GM21360 (cell line): ENCODE measurements around the gene FBXO31.
A peak's percentile ranks its signal among the peaks of the same experiment; 100 is the strongest.

Source experiments
- ATAC-seq: cut with Tn5 transposase; IDR thresholded peaks from one replicate; pipeline ENCODE4 v1.9.1; 2021; ENCODE audit warnings: mild to moderate bottlenecking, moderate library complexity; ENCODE audit not compliant: unreplicated experiment

Gene FBXO31

DNA sequence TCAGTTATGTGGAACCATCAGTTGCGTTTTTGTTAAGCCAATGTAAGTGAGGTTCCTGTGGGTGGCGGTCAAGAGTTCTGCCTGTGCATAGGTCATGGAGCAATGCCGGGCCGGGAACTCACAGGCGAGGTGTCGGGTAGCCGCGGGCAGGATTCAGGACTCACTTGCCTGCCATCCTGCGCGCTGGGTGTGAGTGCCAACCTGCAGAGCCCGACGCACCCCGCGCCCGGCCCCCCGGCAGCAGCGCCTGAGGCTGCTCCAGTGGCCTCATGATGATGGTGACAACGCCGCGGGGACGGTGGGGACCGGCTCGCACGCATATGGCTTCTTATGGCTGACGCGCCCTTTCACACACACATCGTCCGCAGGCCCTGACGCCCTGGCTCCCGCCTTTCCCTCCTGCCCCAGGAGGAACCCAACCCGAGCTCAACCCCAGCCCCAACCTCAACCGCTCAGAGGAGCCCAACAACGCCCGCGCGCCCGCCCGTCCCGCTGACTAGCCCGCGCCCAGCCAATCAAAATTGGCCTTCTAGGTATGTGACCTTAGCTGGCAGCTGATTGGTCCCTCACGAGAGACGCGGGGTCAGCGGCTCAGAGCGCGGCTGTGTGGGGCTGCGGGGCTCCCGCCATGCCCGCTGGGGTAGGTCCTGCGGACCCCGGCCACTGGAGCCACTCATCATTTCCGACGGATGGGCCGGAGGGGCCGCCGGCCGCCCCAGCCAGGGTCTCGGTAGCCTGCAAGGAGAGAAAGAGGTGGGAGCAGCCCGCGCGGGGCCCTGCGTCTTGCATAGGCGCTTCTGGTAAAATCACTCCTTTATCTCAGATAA lies 66.4 kb downstream of the FBXO31 start, which contains the start of gene C16orf95:
C16orf95 (minus strand) TSS at position 470 of the 827 bp plus-strand sequence; CDS start at position 320, 150 bp downstream.
- ATAC-seq, result peak; percentile 89

DNA sequence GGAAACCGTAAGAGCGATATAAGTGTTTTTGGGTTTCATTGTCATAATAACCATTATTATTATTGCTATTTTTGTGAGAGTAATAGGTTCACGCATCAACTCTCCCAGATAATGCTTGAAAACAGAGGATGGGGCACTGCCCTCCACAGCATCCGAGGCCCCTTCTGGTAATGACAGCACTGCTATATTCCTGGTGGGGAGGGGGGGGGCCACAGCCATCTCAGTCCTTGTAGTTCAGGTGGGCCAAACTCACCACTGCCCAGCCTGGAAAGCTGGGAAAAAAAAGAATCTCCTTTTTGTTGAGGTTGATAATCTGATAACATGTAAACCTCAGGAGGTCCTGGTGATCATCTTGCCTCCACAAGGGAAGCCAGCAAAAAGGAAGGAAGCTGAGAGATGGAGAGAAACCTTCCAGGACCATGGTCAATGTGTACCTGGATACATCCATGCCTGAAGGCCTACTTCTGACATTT lies 67.1 kb downstream of the FBXO31 start:
- ATAC-seq, result no peak

DNA sequence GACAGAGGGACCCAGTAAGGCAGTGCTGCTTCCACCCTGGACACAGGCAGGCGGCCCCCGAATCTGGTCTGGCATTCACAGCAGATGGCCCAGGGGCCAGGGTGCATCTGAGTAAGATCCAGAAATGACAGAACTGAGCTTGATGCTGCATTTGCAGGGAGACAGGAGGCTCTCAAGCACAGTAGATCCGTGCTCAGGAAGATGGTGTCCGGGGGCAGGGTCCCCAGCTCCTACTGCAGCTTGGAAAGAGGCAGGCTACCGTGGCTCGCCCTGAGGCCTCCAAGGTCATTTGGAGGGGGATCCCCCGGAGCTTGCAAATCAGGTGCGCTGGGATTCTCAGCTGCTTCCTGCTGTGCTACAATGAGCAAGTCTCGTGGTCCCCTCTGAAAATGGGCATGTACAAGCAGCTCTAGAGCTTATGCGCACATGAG lies 68.6 kb downstream of the FBXO31 start:
- no peak for ATAC-seq

DNA sequence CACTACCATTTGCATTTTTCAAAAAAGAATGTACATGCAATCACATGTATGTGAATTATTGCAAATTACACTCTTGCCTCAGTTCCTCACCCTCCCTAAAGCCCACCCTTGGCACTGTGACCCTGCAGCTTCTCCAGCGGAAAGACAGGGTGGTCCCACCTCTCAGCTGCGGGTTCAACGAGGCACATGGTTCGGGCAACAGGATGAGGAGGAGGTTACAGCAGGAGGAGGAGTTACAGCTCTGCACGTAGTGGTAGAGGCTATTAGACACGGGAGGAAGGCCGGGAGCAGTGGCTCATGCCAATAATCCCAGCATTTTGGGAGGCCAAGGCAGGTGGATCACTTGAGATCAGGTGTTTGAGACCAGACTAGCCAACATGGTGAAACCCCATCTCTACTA lies 71.6 kb downstream of the FBXO31 start:
- ATAC-seq, result no peak

DNA sequence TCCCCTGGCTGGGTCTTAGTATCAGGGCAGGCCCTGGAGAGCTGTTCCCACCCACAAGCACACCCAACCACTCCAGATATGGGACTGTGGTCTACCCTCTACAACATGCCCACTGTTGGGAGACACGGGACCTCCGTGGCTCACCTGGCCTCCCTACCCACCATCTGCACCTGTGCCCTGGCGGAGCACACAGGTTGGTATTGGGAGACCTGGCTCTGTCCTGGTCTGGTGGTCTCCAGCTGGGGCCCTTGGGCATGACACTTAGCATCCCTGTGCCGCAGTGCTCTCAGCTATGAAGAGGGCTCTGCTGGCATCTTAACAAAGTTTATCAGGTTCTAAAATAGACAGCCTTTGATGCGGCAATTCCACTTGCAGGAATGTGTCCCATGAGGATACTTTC lies 72.2 kb downstream of the FBXO31 start:
- ATAC-seq, result no peak

DNA sequence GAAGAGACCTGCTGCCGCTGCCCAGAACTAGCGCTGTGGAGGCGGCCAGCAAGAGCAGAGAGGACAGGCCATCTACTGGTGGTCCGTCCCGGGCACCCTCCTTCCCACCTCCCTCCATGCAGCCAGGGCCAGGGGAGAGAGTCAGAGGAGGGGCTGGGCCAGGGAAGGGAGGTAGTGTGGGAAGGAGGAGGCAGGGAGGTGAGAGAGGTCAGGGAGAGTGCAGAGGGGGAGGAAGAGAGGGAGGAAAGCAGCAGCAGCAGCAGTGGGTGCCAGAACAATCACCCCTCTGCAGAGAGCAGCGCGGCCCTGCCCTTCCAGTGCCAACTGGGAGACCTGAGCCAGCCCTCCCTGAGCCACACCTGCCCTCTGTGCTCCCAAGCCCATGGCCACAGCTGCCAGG lies 73.0 kb downstream of the FBXO31 start:
- ATAC-seq, result no peak

DNA sequence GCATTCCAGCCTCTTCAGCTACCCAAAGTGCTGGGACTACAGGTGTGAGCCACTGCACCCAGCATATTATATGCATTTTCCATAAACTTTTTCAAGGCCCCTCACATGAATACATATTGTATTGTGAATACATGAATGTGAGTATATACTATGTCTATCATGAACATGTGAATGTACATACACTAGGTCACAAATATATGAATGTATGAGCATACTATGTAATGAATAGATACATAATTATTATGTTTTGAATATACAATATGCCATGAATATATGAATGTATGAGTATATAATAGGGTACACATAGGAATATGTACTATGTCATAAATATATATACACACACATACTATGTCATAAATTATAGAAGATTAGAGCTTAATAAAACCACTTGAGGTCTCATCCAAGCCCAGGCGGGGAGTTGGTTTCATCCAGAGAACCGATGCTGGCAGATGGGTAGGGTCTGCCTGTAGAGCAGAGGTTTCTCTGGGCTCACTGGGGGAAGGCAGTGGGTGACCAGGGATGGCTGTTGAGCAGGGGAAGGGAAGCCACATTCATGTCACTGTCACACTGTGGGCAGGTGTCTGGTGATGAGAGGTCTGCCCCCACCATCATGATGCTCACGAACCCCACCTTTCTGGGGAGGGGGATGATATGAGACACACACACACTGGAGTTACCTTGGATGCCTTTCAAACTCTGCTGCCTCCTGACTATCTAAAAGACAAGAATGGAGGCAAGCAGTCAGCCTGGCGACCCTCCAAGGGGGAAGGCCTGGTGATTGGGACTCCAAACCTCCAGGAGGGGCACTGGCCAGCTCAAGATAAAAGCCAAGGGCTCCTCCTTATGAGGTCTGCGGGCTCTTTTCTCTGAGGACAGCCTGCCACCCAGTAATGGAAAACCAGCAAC lies 73.7 kb downstream of the FBXO31 start:
- ATAC-seq, result no peak

DNA sequence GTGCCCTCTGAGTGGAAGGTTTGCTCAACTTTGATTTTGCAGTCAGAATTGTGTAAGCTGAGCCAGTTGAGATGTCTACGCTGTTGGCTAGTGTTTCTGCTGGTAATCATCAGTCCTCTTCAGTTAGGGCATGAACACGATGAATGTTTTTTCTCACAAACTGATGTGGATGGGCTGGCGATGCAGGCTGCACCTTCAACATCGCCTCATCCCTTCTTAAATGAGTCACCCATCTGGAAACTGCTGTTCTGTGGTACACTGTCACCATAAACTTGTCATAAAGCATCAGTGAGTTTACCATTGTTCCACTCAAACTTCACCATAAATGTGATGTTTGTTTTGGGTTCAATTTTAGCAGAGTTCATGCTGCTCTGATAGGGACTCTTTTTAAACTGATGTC lies 74.8 kb downstream of the FBXO31 start:
- no peak for ATAC-seq

DNA sequence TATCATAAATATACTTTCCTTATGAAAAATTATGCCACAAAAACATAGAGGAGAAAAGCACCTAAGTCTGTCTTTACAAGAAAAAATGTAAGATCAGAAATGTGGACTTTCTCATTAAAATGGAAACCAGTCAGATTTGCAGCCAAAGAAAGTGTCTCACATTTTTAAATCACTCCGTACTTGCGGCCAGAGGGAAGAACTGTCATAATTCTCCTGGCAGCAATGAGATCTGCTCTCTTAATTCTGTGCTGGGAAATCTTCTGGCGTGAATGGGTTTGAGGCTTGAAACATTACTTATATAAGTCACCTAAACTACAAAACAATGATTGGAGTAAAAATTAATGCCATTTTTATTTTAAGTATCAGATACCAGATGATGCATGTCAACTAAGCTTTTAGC lies 77.1 kb downstream of the FBXO31 start:
- ATAC-seq, result no peak

DNA sequence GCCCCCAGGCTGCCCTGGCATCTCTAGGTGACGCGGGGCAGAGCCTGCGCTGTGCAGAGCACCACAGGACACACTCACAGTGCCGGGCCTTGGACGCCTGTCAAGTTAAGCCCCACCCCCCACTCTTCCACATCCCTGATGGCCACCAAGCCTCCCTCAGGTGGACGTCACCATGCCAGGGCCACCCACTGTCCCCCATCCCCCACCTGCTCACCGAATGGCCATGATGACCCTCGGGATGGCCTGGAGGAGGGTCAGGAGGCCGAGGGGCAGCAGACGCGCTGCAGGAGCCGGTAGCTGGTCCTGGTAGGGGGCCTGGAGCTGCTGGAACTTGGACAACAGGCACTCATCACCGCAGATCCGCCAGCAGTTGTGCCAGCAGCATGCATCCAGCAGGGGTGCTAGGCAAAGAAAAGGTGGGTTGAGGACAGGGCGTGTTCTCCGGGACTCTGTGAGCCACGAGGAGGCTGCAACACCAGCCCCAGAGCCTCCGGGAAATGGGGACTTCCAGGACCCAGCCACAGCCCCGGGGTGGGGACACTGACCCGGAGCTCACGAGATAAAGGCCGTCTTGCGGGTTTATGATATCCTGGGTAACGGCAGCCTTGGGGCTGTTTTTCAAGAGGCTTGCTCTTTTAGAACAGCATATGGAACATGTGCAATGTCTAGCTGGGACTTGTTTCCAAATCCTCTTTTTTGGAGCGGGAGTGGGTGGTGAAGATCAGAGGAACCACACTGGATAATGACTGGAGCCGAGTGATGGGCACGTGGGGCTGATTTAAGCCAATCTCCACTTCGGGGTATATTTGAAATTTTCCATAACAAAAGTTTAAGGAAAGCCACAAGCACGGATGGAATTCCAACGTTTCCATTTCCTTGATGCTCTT lies 77.8 kb downstream of the FBXO31 start:
- ATAC-seq, result no peak

DNA sequence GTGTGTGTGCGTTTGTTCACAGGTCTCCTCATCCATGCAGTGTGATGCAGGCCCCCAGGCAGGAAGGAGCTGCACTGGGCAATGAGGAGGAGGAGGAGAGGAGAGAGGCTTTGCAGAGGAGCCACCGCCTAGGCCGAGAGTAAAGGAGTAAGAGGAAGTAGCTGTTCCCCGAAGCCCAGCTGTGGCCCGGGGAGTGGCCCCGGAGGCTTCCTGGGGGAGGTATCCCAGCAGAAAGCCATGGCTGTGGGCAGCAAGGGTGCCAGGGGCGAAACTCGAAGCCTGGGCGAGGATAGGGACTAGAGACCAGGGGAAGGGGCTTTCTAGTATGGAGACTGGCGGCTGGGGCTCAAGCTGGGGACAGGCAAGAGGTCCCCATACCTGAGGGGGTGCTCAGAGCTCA lies 78.6 kb downstream of the FBXO31 start:
- no peak for ATAC-seq

DNA sequence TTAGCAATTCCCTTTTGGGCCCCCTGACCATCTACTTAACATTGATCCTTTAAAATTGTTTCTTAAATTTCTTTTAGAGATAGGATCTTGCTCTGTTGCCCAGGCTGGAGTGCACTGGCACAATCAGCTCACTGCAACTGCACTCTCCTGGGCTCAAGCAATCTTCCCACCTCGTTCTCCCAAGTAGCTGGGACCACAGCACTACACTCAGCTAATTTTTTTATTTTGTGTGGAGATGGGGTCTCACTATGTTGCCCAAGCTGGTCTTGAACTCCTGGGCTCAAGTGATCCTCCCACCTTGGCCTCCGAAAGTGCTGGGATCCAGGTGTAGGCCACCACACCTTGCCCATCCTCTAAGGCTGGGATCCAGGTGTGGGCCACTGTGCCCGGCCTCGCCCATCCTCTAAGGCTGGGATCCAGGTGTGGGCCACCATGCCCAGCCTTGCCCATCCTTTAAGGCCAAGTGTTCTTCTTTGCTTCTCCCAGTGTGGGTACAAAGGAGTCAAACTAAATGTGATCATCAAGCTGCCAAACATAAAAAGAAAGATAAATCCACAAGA lies 79.5 kb downstream of the FBXO31 start:
- no peak for ATAC-seq

DNA sequence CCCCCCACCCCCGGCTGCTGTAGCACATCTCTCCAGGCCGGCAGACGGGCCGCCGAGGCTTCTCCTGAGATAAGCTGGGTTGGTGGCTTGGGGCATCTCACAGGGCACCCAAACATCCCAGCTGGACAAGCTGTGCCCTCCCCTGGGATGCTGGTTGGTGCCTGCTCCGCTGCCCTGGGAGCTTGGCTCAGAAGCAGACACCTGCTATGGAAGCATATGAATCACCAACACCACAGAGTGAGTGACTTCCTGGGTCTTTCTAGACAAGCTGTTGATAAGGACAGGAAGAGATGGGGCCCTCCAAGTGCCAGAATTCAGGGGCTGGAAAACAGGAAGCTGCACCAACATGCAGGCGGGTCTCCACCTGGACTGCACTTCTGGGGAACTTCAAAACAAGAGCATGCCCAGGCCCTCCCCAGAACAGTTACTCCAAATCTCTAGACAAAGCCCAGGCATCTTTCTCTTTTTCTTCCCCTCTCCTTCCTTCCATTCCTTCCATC lies 80.1 kb downstream of the FBXO31 start:
- ATAC-seq, result no peak

DNA sequence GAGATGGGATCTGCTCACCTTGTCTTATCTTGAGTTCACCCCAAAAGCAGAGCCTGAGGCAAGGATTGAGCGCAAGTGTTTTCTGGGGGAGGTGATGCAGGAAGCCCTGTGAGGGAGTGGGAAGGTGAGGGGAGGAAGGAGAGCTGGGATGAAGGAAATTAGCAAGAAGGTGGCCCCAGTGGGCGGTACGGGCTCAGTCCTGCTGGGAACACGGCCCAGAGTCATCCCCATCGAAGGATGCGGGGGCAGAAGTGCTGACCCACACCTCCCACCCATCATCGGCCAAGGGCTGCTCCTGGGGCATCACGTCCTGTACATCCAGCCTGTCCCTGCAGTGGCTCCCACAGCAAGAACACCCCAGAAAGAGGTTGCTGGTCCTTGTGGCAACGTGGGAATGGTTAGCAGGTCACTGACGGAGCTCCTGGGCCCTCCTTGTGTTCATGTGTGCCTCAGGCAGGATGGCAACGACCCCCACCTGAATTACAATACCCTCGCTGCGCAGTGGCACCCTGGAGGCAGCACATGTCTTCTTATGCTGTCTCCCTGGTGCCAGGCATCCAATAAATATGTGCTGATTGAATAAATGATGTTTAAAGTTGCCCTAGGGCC lies 84.6 kb downstream of the FBXO31 start:
- no peak for ATAC-seq

DNA sequence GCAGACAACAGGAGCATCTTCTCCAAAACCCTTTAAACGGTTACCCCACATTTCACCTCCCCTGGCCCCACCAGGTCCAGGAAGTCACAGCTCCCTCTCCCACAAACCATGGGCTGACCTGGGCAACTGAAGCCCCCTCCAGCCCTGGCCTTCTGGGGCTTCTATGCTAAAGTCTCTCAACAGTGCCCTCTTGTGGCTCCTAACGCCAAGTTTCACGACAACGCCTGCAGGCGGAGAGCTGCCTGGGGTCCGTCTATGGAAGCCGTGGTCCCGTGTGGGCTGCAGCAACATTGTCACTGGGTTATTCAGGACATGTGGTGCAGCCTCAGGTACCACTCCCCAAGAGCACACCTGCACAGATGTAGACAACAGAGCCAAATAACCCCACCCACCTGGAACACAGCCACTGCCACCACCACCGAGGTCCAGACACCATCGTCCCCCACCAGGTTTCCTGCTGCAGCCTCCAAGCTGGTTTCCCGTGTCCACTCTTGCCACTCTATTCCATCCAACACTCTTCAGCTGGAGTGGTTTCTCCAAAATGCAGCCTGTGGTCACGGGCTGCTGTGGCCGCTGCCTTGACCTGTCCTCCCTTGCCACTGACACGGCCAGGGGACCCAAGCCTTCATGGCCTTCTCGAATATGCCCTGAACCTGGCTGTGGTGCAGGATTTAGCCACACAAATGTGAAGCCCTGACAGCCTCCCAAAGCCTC lies 85.5 kb downstream of the FBXO31 start:
- ATAC-seq, result no peak

DNA sequence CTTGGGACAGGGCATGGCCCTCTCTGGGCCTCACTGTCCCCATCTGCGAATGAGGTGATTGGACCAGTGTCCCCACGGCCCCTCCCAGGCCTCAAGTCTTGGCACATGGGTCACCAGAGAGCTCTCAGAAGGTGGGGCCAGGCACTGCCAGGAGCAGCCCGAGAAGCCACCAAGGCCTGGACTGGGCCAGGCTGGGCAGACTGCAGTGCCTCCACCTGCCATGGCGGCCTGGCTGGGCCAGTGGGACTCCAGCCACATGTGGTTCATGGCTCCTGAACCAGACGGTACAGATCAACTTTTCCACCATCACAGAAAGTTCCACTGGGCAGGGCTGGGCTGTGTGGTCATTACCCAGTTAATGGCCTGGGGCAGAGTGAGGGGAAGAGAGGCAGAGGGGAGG lies 86.2 kb downstream of the FBXO31 start:
- no peak for ATAC-seq

DNA sequence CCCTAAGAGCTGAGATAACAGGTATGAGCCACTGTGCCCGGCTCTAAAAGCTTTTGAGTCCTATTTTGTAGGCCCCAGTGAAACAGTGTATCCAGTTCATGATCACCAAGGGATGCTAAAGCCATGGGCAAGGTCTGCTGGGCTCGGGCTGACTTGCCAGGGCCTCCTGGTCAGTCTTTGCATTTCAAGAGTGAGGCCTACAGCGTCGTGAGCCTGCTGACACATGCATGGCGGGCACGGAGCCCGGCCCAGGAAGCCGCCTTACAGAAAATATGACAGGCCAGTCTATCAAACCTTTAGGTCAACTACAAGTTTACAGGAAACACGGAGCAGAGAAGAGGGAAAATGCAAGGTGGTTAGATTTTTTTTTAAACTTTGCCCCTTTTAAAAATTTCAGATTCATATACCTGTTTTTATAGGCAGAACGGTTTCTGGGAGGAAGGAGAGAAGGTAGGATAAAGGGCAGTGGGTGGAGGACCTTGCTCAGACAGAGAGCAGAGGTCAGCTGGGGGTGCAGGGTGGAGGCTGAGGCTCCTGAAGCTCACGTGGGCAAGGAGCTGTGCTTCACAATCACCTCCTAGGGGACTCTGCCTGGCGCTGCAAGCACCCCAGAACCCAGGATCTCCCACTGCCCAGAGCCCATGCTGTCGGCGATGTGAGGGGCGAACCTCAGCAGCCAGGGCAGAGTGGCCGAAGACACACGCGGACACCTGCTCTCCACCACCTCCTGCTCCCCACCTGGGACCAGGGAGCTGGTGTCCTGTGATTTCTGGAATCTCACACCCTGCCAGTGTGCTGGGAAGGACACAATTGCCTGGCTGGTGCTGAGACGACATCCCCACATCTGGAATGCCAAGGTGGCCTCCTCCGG lies 87.7 kb downstream of the FBXO31 start:
- no peak for ATAC-seq

DNA sequence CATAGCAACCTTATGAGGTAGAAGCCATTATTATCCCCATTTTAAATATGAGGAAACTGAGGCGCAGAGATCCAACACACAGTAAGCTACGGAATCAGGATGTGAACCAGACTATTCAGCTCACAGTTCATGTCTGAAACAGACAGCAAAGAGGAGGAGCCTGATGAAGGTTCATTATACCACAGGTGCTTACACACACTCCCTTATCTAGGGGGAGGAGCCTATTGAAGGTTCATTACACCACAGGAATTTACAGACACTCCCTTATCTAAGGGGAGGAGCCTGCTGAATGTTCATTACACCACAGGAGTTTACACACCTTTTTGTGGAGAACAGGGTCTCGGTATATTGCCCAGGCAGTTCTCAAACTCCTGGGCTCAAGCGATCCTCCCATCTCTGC lies 88.3 kb downstream of the FBXO31 start:
- no peak for ATAC-seq
